Sigmoid colon (tissue), 7 donors: Measurements from ENCODE around the gene FLT1. TPM values are rescaled to one million over a fixed set of nuclear protein-coding genes. Genes with fewer than 3 reads are reported as not detected.
A peak's percentile ranks its signal among the peaks of the same experiment; 100 is the strongest.

ENCODE experiments used
- DNase-seq: peaks from one replicate; pipeline ENCODE4 v3.0.0-alpha.2; 2019
- H3K27ac ChIP-seq, 4 donors: fragments of 200-600 bp; sonication (generic); one replicate each; pipeline ENCODE4 v1.5.1; 2016 to 2019; ENCODE audit warnings: mild to moderate bottlenecking in 1 of 4
- H3K27me3 ChIP-seq, 3 donors: fragments of 200-600 bp; sonication (generic); one replicate each; pipeline ENCODE4 v1.5.1; 2019; ENCODE audit warnings: mild to moderate bottlenecking in 1 of 3
- H3K36me3 ChIP-seq, 4 donors: fragments of 200-600 bp; sonication (generic); one replicate each; pipeline ENCODE4 v1.5.1; 2016 to 2019
- H3K4me1 ChIP-seq, 4 donors: fragments of 200-600 bp; sonication (generic); one replicate each; pipeline ENCODE4 v1.5.1; 2017 to 2019
- H3K4me3 ChIP-seq, 4 donors: fragments of 200-600 bp; sonication (generic); one replicate each; pipeline ENCODE4 v1.5.1; 2017 to 2019; ENCODE audit warnings: mild to moderate bottlenecking in 2 of 4, moderate library complexity in 1 of 4
- H3K9me3 ChIP-seq, 4 donors: fragments of 200-600 bp in 3 of 4; sonication (generic) in 3 of 4; one replicate each; pipeline versions ENCODE4 v1.5.1 to v1.6.1; 2013 to 2019
- CTCF ChIP-seq, 4 experiments: fragments of 450-650 bp in 3 of 4; fragments of 200-600 bp in 1 of 4; IDR thresholded peaks; one replicate each; pipeline ENCODE4 v1.5.1; 2016 to 2019; ENCODE audit warnings: antibody characterized with exemption in 4 of 4, mild to moderate bottlenecking in 3 of 4, moderate library complexity in 2 of 4
- EP300 ChIP-seq, 4 donors: sonication (generic); formaldehyde crosslinking; IDR thresholded peaks; one replicate each; pipeline ENCODE4 v1.6.1; 2017; ENCODE audit warnings: antibody characterized with exemption in 4 of 4
- POLR2A ChIP-seq, 2 donors: fragments of 450-650 bp; IDR thresholded peaks; one replicate each; pipeline ENCODE4 v1.6.1; 2016; ENCODE audit warnings: antibody characterized with exemption in 2 of 2, mild to moderate bottlenecking in 2 of 2, moderate library complexity in 2 of 2
- POLR2AphosphoS5 ChIP-seq, 4 donors: sonication (generic); formaldehyde crosslinking; IDR thresholded peaks; one replicate each; pipeline ENCODE4 v1.6.1; 2017; ENCODE audit warnings: antibody characterized with exemption in 4 of 4
- WGBS, 2 donors: extraction: QIAGEN DNeasy Blood & Tissue Kit; methylation state at CpG; one replicate each; pipeline ENCODE4 v1.1.7; 2013; 5-methylcytosine and 5-hydroxymethylcytosine counted together
- intact Hi-C: fragments of 100-400 bp; cut with DNase I; formaldehyde crosslinking; loops from one replicate; pipeline ENCODE4 v1.15.1; 2023
- polyA plus RNA-seq, 3 donors: library from polyadenylated mRNA; stranded (reverse); fragments of 200-250 nt; gene quantifications; one replicate each; pipeline ENCODE4 v1.2.3, GENCODE V29; 2013
- total RNA-seq, 4 donors: library from RNA; depleted of rRNA; stranded (reverse); fragments of >200 nt; gene quantifications; one replicate each; pipeline ENCODE4 v1.1.0, GENCODE V29; 2016
- donor health status: healthy with polysubstance abuse.
- donor health status: Bipolar disorder and iron deficiency.
- donor health status: healthy.

The FLT1 gene
- total and polyA plus RNA-seq, 7 donors: under 0.01 to 18.3 (median 5.7) TPM

- Histone ChIP-seq H3K4me1 (peaks cover 0 to 8% (median 4%) of the 10 kb centered on the region in 4 donors), H3K4me3 (no peak overlapping the region), H3K36me3 (no peaks in the 10 kb centered on the region), H3K9me3 (no peaks in the 10 kb centered on the region), H3K27ac (no peak overlapping the region), H3K27me3 (no peaks in the 10 kb centered on the region)
- DNase-seq: no peak
- WGBS, 2 donors: 34 to 36% methylated on average over 7 of the region's 7 CpGs
- TF ChIP-seq POLR2A (IDR thresholded peaks at IDR 0.05) (no peak), CTCF (IDR thresholded peaks at IDR 0.05) (no peak), EP300 (IDR thresholded peaks at IDR 0.05) (no peak), POLR2AphosphoS5 (IDR thresholded peaks at IDR 0.05) (no peak)
- intact Hi-C loops: no loop called here
Measured at GRCh38 chr13:28401303-28402056, 93.4 kb downstream of the FLT1 start.

GRCh38 chr13:28396053-28396452 is 98.9 kb downstream of the FLT1 start:
- TF ChIP-seq EP300 (IDR thresholded peaks at IDR 0.05): no peak
- no peak for TF ChIP-seq POLR2AphosphoS5 (IDR thresholded peaks at IDR 0.05)
- no peak for TF ChIP-seq POLR2A (IDR thresholded peaks at IDR 0.05)
- no peak for TF ChIP-seq CTCF (IDR thresholded peaks at IDR 0.05)
- Histone ChIP-seq H3K36me3 (no peaks in the 10 kb centered on the region), H3K4me1 (peaks cover 0 to 2% (median under 1%) of the 10 kb centered on the region in 4 donors), H3K9me3 (no peaks in the 10 kb centered on the region), H3K27me3 (no peaks in the 10 kb centered on the region), H3K4me3 (no peak overlapping the region), H3K27ac (no peak overlapping the region)
- 72 to 75% methylated on average over 2 of the region's 2 CpGs for whole genome bisulfite sequencing, 2 donors
- DNase-seq: no peak
- intact Hi-C loops: no loop called here

- Histone ChIP-seq H3K27ac (no peak overlapping the region), H3K36me3 (no peaks in the 10 kb centered on the region), H3K4me1 (no peaks in the 10 kb centered on the region), H3K9me3 (no peaks in the 10 kb centered on the region), H3K4me3 (no peak overlapping the region), H3K27me3 (no peaks in the 10 kb centered on the region)
- WGBS, 2 donors: 89 to 90% methylated on average over 4 of the region's 4 CpGs
- no peak for TF ChIP-seq CTCF (IDR thresholded peaks at IDR 0.05)
- no peak for TF ChIP-seq POLR2AphosphoS5 (IDR thresholded peaks at IDR 0.05)
- TF ChIP-seq POLR2A (IDR thresholded peaks at IDR 0.05): no peak
- TF ChIP-seq EP300 (IDR thresholded peaks at IDR 0.05): no peak
- DNase-seq: no peak
- intact Hi-C loops: no loop called here
Measured at GRCh38 chr13:28394422-28394821, 100.5 kb downstream of the FLT1 start.

GRCh38 chr13:28392896-28393505 is 101.9 kb downstream of the FLT1 start:
- no peaks in the 10 kb centered on the region for H3K4me1 ChIP-seq
- TF ChIP-seq EP300 (IDR thresholded peaks at IDR 0.05): no peak
- no peak for TF ChIP-seq CTCF (IDR thresholded peaks at IDR 0.05)
- no peak for TF ChIP-seq POLR2AphosphoS5 (IDR thresholded peaks at IDR 0.05)
- no peak for TF ChIP-seq POLR2A (IDR thresholded peaks at IDR 0.05)
- no peaks in the 10 kb centered on the region for H3K9me3 ChIP-seq
- 90 to 91% methylated on average over 5 of the region's 5 CpGs for WGBS, 2 donors
- no peaks in the 10 kb centered on the region for H3K27me3 ChIP-seq
- H3K27ac ChIP-seq: peak overlapping the region in 1 of 4 donors; percentile 11
- H3K4me3 ChIP-seq: no peak overlapping the region
- no peaks in the 10 kb centered on the region for H3K36me3 ChIP-seq
- intact Hi-C loops: no loop called here
- DNase-seq: no peak
